ENCODE results near the gene CRISPLD2. TPM values are rescaled to one million over a fixed set of nuclear protein-coding genes. Genes with fewer than 3 reads are reported as not detected.

The CRISPLD2 gene
- total RNA-seq, 2 experiments from 2014 or later = 0.47 to 0.99 TPM

DNA sequence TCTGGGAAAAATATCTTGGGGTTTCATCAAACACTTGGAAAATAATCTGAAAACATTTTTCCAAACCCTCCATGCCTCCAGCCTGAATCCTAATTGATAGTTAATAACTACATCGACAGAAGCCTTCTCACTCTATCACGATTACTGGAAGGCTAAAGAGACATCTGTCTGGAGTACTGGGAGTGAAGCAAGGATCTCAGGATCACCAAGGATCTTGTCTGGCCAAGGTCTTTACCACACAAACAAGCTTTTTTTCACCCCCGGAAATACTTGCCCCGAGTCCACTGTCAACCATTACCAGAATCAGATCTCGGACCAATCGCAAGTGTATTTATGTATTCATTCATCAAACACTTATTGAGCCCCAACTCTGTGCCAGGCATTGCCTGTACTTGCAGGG is 28.3 kb upstream of the CRISPLD2 start:
- no peaks in the 10 kb centered on the region for H3K36me3 ChIP-seq (ENCODE audit: insufficient read depth, low read length)
- H3K4me1 ChIP-seq (ENCODE audit: insufficient read depth, low read length, poor library complexity, severe bottlenecking) = no peaks in the 10 kb centered on the region
- POLR2A ChIA-PET = interaction anchor here (1.0 kb wide), 1 partner anchor 180 kb away, joined by 3 read pairs; no protein-coding TSS in a partner anchor
- no peaks in the 10 kb centered on the region for H4K20me1 ChIP-seq (ENCODE audit: insufficient read depth, low read length)
- no peaks in the 10 kb centered on the region for H3K79me2 ChIP-seq (ENCODE audit: insufficient read depth, low read depth, low read length)
- intact Hi-C loops (cut with micrococcal nuclease; ENCODE audit: unreplicated experiment) = no loop called here
- CTCF ChIA-PET (ENCODE audit: unreplicated experiment) = no interaction called here
- no peak overlapping the region for H3K4me3 ChIP-seq (ENCODE audit: low read depth, low read length, poor library complexity, severe bottlenecking)
- H3K27ac ChIP-seq (ENCODE audit: low read depth, low read length, poor library complexity, severe bottlenecking) = no peak overlapping the region
- H3K4me2 ChIP-seq (ENCODE audit: low read length) = no peak overlapping the region
- no peaks in the 10 kb centered on the region for H3K9me2 ChIP-seq (ENCODE audit: insufficient read depth, low read length)
- no peak for TF ChIP-seq EZH2phosphoT487 (IDR thresholded peaks at IDR 0.05; ENCODE audit: borderline replicate concordance, low read depth, low read length)
- TF ChIP-seq, protein P1, sequence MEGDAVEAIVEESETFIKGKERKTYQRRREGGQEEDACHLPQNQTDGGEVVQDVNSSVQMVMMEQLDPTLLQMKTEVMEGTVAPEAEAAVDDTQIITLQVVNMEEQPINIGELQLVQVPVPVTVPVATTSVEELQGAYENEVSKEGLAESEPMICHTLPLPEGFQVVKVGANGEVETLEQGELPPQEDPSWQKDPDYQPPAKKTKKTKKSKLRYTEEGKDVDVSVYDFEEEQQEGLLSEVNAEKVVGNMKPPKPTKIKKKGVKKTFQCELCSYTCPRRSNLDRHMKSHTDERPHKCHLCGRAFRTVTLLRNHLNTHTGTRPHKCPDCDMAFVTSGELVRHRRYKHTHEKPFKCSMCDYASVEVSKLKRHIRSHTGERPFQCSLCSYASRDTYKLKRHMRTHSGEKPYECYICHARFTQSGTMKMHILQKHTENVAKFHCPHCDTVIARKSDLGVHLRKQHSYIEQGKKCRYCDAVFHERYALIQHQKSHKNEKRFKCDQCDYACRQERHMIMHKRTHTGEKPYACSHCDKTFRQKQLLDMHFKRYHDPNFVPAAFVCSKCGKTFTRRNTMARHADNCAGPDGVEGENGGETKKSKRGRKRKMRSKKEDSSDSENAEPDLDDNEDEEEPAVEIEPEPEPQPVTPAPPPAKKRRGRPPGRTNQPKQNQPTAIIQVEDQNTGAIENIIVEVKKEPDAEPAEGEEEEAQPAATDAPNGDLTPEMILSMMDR (conservative IDR thresholded peaks at IDR 0.05; ENCODE audit: low read length) = no peak
- no peak for DNase-seq (ENCODE audit: low spot score)
- no peaks in the 10 kb centered on the region for H3K9me3 ChIP-seq (ENCODE audit: low read length)
- BruUV-seq (replicated peaks) = no TSS peak
- H2AFZ ChIP-seq (ENCODE audit: low read length) = no peak overlapping the region

DNA sequence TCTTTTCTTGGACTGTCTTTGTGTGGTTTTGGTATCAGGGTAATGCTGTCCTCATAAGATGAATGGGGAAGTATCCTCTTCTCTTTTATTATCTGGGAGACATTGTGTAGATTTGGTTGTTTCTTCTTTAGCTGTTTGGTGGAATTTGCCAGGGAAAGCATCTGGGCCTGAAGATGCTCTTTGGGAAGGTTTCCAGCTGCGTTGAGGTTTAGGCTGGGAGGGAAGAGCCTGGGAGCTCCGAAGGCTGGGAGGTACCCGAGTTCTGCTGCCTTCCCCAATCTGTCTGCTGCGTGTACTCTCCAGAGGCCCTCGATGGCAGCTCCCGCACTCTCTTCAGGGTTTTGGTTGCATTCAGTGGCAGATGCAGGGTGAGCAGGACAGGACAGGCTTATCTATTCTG is 25.6 kb upstream of the CRISPLD2 start:
- Histone ChIP-seq H3K4me2 (ENCODE audit: low read length) (no peak overlapping the region), H3K79me2 (ENCODE audit: insufficient read depth, low read depth, low read length) (no peaks in the 10 kb centered on the region), H3K4me1 (ENCODE audit: insufficient read depth, low read length, poor library complexity, severe bottlenecking) (no peaks in the 10 kb centered on the region), H4K20me1 (ENCODE audit: insufficient read depth, low read length) (no peaks in the 10 kb centered on the region), H3K9me3 (ENCODE audit: low read length) (no peaks in the 10 kb centered on the region), H2AFZ (ENCODE audit: low read length) (no peak overlapping the region), H3K4me3 (ENCODE audit: low read depth, low read length, poor library complexity, severe bottlenecking) (no peak overlapping the region), H3K9me2 (ENCODE audit: insufficient read depth, low read length) (no peaks in the 10 kb centered on the region), H3K27ac (ENCODE audit: low read depth, low read length, poor library complexity, severe bottlenecking) (no peak overlapping the region), H3K36me3 (ENCODE audit: insufficient read depth, low read length) (no peaks in the 10 kb centered on the region)
- BruUV-seq (replicated peaks) = no TSS peak
- ChIA-PET CTCF (ENCODE audit: unreplicated experiment) (no interaction called here), POLR2A (no interaction called here)
- DNase-seq (ENCODE audit: low spot score) = no peak
- intact Hi-C loops (cut with micrococcal nuclease; ENCODE audit: unreplicated experiment) = no loop called here
- TF ChIP-seq, protein P1 (conservative IDR thresholded peaks at IDR 0.05; ENCODE audit: low read length) = no peak
- TF ChIP-seq EZH2phosphoT487 (IDR thresholded peaks at IDR 0.05; ENCODE audit: borderline replicate concordance, low read depth, low read length) = no peak

DNA sequence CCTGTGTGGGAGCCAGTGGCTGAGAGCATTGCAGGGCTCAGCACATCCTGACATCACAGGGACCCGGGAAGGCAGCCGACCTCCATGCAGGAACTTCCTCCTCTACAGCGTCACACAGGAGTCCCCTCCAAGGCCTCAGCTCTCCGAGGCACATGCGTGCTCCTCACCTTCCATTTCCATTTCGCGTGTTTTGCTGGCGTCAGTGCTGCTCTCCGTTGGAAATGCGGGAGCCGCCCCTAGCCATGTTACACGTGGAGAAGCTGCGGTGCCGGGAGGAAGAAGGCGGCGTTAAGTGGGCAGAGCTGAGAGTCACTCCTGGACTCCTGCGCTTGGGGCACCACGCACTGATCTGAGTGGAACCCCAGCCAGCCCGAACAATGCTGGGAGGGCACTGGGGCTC is 25.2 kb upstream of the CRISPLD2 start:
- no peaks in the 10 kb centered on the region for H3K79me2 ChIP-seq (ENCODE audit: insufficient read depth, low read depth, low read length)
- H4K20me1 ChIP-seq (ENCODE audit: insufficient read depth, low read length) = no peaks in the 10 kb centered on the region
- intact Hi-C loops (cut with micrococcal nuclease; ENCODE audit: unreplicated experiment) = no loop called here
- no peak for DNase-seq (ENCODE audit: low spot score)
- H3K4me1 ChIP-seq (ENCODE audit: insufficient read depth, low read length, poor library complexity, severe bottlenecking) = no peaks in the 10 kb centered on the region
- H3K4me2 ChIP-seq (ENCODE audit: low read length) = no peak overlapping the region
- no peaks in the 10 kb centered on the region for H3K36me3 ChIP-seq (ENCODE audit: insufficient read depth, low read length)
- no peak overlapping the region for H3K4me3 ChIP-seq (ENCODE audit: low read depth, low read length, poor library complexity, severe bottlenecking)
- POLR2A ChIA-PET = no interaction called here
- no peaks in the 10 kb centered on the region for H3K9me2 ChIP-seq (ENCODE audit: insufficient read depth, low read length)
- no peak for TF ChIP-seq EZH2phosphoT487 (IDR thresholded peaks at IDR 0.05; ENCODE audit: borderline replicate concordance, low read depth, low read length)
- TF ChIP-seq, protein P1 (conservative IDR thresholded peaks at IDR 0.05; ENCODE audit: low read length) = no peak
- H3K9me3 ChIP-seq (ENCODE audit: low read length) = no peaks in the 10 kb centered on the region
- BruUV-seq (replicated peaks) = no TSS peak
- CTCF ChIA-PET (ENCODE audit: unreplicated experiment) = no interaction called here
- H3K27ac ChIP-seq (ENCODE audit: low read depth, low read length, poor library complexity, severe bottlenecking) = no peak overlapping the region
- H2AFZ ChIP-seq (ENCODE audit: low read length) = no peak overlapping the region

Measured in OCI-LY7 (cell line).